GM18907 (cell line): ENCODE results near the gene FAM181B.

ENCODE experiments used
- ATAC-seq: cut with Tn5 transposase; IDR thresholded peaks from one replicate; pipeline ENCODE4 v1.9.1; 2021; ENCODE audit warnings: mild to moderate bottlenecking, moderate library complexity; ENCODE audit not compliant: unreplicated experiment

FAM181B gene

GRCh38 chr11:82733444-82734119 lies at the start of gene FAM181B:
Gene FAM181B (minus strand): TSS chr11:82733864. CDS start chr11:82733729, 135 bp downstream.
- ATAC-seq = no peak

GRCh38 chr11:82782825-82783374 lies 49.2 kb upstream of the FAM181B start:
- no peak for ATAC-seq

- ATAC-seq = no peak
These were observed 45.1 kb upstream of the FAM181B start for GRCh38 chr11:82778776-82779175.

GRCh38 chr11:82776377-82776776 lies 42.7 kb upstream of the FAM181B start:
- ATAC-seq = no peak

GRCh38 chr11:82775736-82776346 lies 42.2 kb upstream of the FAM181B start:
- ATAC-seq = peak; percentile 99

- ATAC-seq = no peak
These were observed 41.6 kb upstream of the FAM181B start for GRCh38 chr11:82775218-82775617.

- no peak for ATAC-seq
These were observed 38.1 kb upstream of the FAM181B start for GRCh38 chr11:82771781-82772180.

- no peak for ATAC-seq
These were observed 33.5 kb upstream of the FAM181B start for GRCh38 chr11:82767123-82767522.

- ATAC-seq = no peak
These were observed 31.9 kb upstream of the FAM181B start for GRCh38 chr11:82765466-82766034.

GRCh38 chr11:82763167-82763566 lies 29.5 kb upstream of the FAM181B start:
- no peak for ATAC-seq

GRCh38 chr11:82759649-82760048 lies 26.0 kb upstream of the FAM181B start:
- ATAC-seq = no peak

- ATAC-seq = no peak
These were observed 24.1 kb upstream of the FAM181B start for GRCh38 chr11:82757660-82758357.

GRCh38 chr11:82756765-82757639 lies 23.3 kb upstream of the FAM181B start:
- no peak for ATAC-seq

- no peak for ATAC-seq
These were observed 20.7 kb upstream of the FAM181B start for GRCh38 chr11:82754410-82754809.

GRCh38 chr11:82753921-82754320 lies 20.3 kb upstream of the FAM181B start:
- ATAC-seq = no peak

- no peak for ATAC-seq
These were observed 19.1 kb upstream of the FAM181B start for GRCh38 chr11:82752801-82753200.

GRCh38 chr11:82750643-82751139 lies 17.0 kb upstream of the FAM181B start:
- ATAC-seq = no peak

- ATAC-seq = no peak
These were observed 13.8 kb upstream of the FAM181B start for GRCh38 chr11:82747471-82747870.

GRCh38 chr11:82738091-82738490 lies 4.4 kb upstream of the FAM181B start:
- no peak for ATAC-seq

- no peak for ATAC-seq
These were observed 436 bp upstream of the FAM181B start for GRCh38 chr11:82734120-82734479.
